Liver (tissue), 3 donors: ENCODE results near the gene DIDO1.

Experiments used
- CTCF ChIP-seq: fragments of 150-350 bp; IDR thresholded peaks from 2 replicates; pipeline ENCODE4 v1.5.1; 2017; ENCODE audit warnings: improper control_type of control experiment, low read depth, low read length; ENCODE audit not compliant: missing input control
- RAD21 ChIP-seq, 2 donors: IDR thresholded peaks; 2 replicates each; pipeline ENCODE4 v1.6.1; 2016; ENCODE audit warnings: antibody characterized with exemption in 2 of 2, mild to moderate bottlenecking in 2 of 2
- donor health status: healthy.
- donor health status: healthy.

GRCh38 chr20:62841705-62842212, 84.5 kb downstream of the DIDO1 start:
- TF ChIP-seq RAD21 (IDR thresholded peaks at IDR 0.05): no peak
- no peak for TF ChIP-seq CTCF
